ENCODE results near the gene SIGLEC14. TPM values are rescaled to one million over a fixed set of nuclear protein-coding genes. Genes with fewer than 3 reads are reported as not detected.
A peak's percentile ranks its signal among the peaks of the same experiment; 100 is the strongest.

The SIGLEC14 gene
- polyA plus RNA-seq, 1 of the 3 experiments (the other 2 are of a cell fraction), result 0.03 TPM

- H3K4me2 ChIP-seq, result no peak overlapping the region
- 5% methylated on average over 10 of the region's 10 CpGs for WGBS (ENCODE audit: low lambda C conversion rate)
- H3K4me3 ChIP-seq (ENCODE audit: low read depth in 2 of 2, low read length in 1 of 2), result no peak overlapping the region; a peak in 1 of 4 replicates
- peak; percentile 61 for DNase-seq
- no peaks in the 10 kb centered on the region for H3K9me2 ChIP-seq
- no peaks in the 10 kb centered on the region for H4K20me1 ChIP-seq (ENCODE audit: insufficient read depth)
- H3K27ac ChIP-seq (ENCODE audit: low read depth in 2 of 2, low read length in 1 of 2), result no peak overlapping the region
- no peak overlapping the region for H2AFZ ChIP-seq (ENCODE audit: low read depth)
- H3K79me2 ChIP-seq (ENCODE audit: insufficient read depth), result no peaks in the 10 kb centered on the region
- H3K27me3 ChIP-seq (ENCODE audit: insufficient read depth), result peaks cover 8% of the 10 kb centered on the region; the same call in 1 of the 2 replicates
- no peak overlapping the region for H3K9ac ChIP-seq
- ChIA-PET POLR2A (no interaction called here), CTCF (interaction anchor here (0.6 to 5.9 kb wide), 32 partner anchors 10 to 640 kb away, joined by 3 to 137 read pairs (median 4); partner anchors contain the start of gene LIM2)
- no peaks in the 10 kb centered on the region for H3K4me1 ChIP-seq (ENCODE audit: control insufficient read depth in 1 of 2, insufficient read depth in 2 of 2, low read depth in 1 of 2, low read length in 1 of 2)
- no peaks in the 10 kb centered on the region for H3K36me3 ChIP-seq (replicated peaks in 1 of 2; ENCODE audit: control insufficient read depth in 1 of 2, insufficient read depth in 2 of 2, low read length in 1 of 2)
- H3F3A ChIP-seq (replicated peaks; ENCODE audit: insufficient read depth), result peaks cover 6% of the 10 kb centered on the region
- no peaks in the 10 kb centered on the region for H3K9me3 ChIP-seq
- TF ChIP-seq YY1 (IDR thresholded peaks at IDR 0.05; ENCODE audit: low read depth), result no peak
- TF ChIP-seq TEAD4 (IDR thresholded peaks at IDR 0.05; ENCODE audit: borderline replicate concordance, insufficient read depth), result no peak
- TF ChIP-seq RXRA (IDR thresholded peaks at IDR 0.05; ENCODE audit: borderline replicate concordance, low read depth), result no peak
- TF ChIP-seq REST (IDR thresholded peaks at IDR 0.05; ENCODE audit: low read depth, low read length), result peak; percentile 47; the same call in 1 of the 2 replicates
- TF ChIP-seq POLR2AphosphoS5 (IDR thresholded peaks at IDR 0.05; ENCODE audit: low read depth, low read length), result no peak
- TF ChIP-seq FOXM1 (IDR thresholded peaks at IDR 0.05; ENCODE audit: low read depth), result no peak
- no peak for TF ChIP-seq IRF3 (IDR thresholded peaks at IDR 0.05; ENCODE audit: low read depth, low read length)
- TF ChIP-seq GABPA (IDR thresholded peaks at IDR 0.05; ENCODE audit: low read depth), result no peak
- TF ChIP-seq FOSL2 (IDR thresholded peaks at IDR 0.05; ENCODE audit: borderline replicate concordance, low read depth), result no peak
- TF ChIP-seq CTCF (IDR thresholded peaks at IDR 0.05), result peak; percentile 66
- no peak for TF ChIP-seq RCOR1 (IDR thresholded peaks at IDR 0.05; ENCODE audit: low read length)
- no peak for TF ChIP-seq JUND (IDR thresholded peaks at IDR 0.05)
- no peak for TF ChIP-seq FOXJ3 (CRISPR knock-in tag; IDR thresholded peaks at IDR 0.05)
- no peak for TF ChIP-seq NFIC (IDR thresholded peaks at IDR 0.05; ENCODE audit: borderline replicate concordance)
- no peak for TF ChIP-seq TAF1 (IDR thresholded peaks at IDR 0.05; ENCODE audit: borderline replicate concordance, low read depth, low read length)
- no peak for TF ChIP-seq GATA2 (CRISPR knock-in tag; IDR thresholded peaks at IDR 0.05)
- no peak for TF ChIP-seq MXI1 (IDR thresholded peaks at IDR 0.05; ENCODE audit: low read depth, low read length)
- no peak for TF ChIP-seq USF2 (IDR thresholded peaks at IDR 0.05; ENCODE audit: borderline replicate concordance, low read depth, low read length)
- no peak for TF ChIP-seq MEF2A (IDR thresholded peaks at IDR 0.05; ENCODE audit: borderline replicate concordance, low read depth)
- no peak for TF ChIP-seq SIN3A (IDR thresholded peaks at IDR 0.05; ENCODE audit: borderline replicate concordance, low read depth, low read length)
- no peak for TF ChIP-seq CHD2 (IDR thresholded peaks at IDR 0.05; ENCODE audit: low read length, partially characterized antibody)
- peak; percentile 54 for TF ChIP-seq SMC3 (IDR thresholded peaks at IDR 0.05; ENCODE audit: low read depth, low read length)
- no peak for TF ChIP-seq ELF1 (IDR thresholded peaks at IDR 0.05)
- no peak for TF ChIP-seq RFX5 (IDR thresholded peaks at IDR 0.05; ENCODE audit: low read length)
- peak; percentile 76 for TF ChIP-seq RAD21 (IDR thresholded peaks at IDR 0.05; ENCODE audit: low read length)
- TF ChIP-seq MAX (IDR thresholded peaks at IDR 0.05; ENCODE audit: low read depth), result no peak
- no peak for TF ChIP-seq EZH2phosphoT487 (IDR thresholded peaks at IDR 0.05; ENCODE audit: borderline replicate concordance, low read depth)
- TF ChIP-seq TCF12 (IDR thresholded peaks at IDR 0.05), result no peak
Measured at GRCh38 chr19:51660975-51661600, 14.5 kb upstream of the SIGLEC14 start.

Data from SK-N-SH (cell line).